Mesothelial cell of epicardium (in vitro differentiated cells): ENCODE data around the gene CDK16. TPM values are rescaled to one million over a fixed set of nuclear protein-coding genes. Genes with fewer than 3 reads are reported as not detected.

Experiments
- DNase-seq, 2 experiments: peaks; one replicate each; pipeline ENCODE4 v3.0.0; 2021; ENCODE audit warnings: low spot score in 2 of 2; ENCODE audit not compliant: unreplicated experiment in 2 of 2
- H3K27ac Mint-ChIP-seq: 2 replicates; pipeline ENCODE4 v1.8.0; 2021; ENCODE audit warnings: mixed read lengths
- H3K27me3 Mint-ChIP-seq: 2 replicates; pipeline ENCODE4 v1.8.0; 2021; ENCODE audit warnings: low read depth, mixed read lengths
- H3K36me3 Mint-ChIP-seq: 2 replicates; pipeline ENCODE4 v1.8.0; 2021; ENCODE audit warnings: mixed read lengths
- H3K4me1 Mint-ChIP-seq: 2 replicates; pipeline ENCODE4 v1.8.0; 2021; ENCODE audit warnings: mixed read lengths
- H3K4me3 Mint-ChIP-seq: 2 replicates; pipeline ENCODE4 v1.8.0; 2021; ENCODE audit warnings: mild to moderate bottlenecking, moderate library complexity, mixed read lengths
- H3K9me3 Mint-ChIP-seq: 2 replicates; pipeline ENCODE4 v1.8.0; 2021; ENCODE audit warnings: mixed read lengths
- total RNA-seq: library from RNA; stranded (reverse); gene quantifications from 3 replicates; pipeline ENCODE4 v1.2.1, GENCODE V29; 2021
- TF ChIP-seq, protein P1 (sequence below): fragments of 200-600 bp; sonication (generic); IDR thresholded peaks from one replicate; pipeline ENCODE4 v1.5.0; 2021; ENCODE audit warnings: antibody characterized with exemption; ENCODE audit not compliant: unreplicated experiment

The CDK16 gene
- total RNA-seq, 1 donor from 2014 or later, result 216 TPM

- Mint-ChIP-seq H3K36me3 (peaks cover 70% of the 10 kb centered on the region), H3K4me3 (no peak overlapping the region), H3K27ac (no peak overlapping the region), H3K9me3 (no peaks in the 10 kb centered on the region), H3K27me3 (no peaks in the 10 kb centered on the region), H3K4me1 (no peaks in the 10 kb centered on the region)
- TF ChIP-seq, protein P1, sequence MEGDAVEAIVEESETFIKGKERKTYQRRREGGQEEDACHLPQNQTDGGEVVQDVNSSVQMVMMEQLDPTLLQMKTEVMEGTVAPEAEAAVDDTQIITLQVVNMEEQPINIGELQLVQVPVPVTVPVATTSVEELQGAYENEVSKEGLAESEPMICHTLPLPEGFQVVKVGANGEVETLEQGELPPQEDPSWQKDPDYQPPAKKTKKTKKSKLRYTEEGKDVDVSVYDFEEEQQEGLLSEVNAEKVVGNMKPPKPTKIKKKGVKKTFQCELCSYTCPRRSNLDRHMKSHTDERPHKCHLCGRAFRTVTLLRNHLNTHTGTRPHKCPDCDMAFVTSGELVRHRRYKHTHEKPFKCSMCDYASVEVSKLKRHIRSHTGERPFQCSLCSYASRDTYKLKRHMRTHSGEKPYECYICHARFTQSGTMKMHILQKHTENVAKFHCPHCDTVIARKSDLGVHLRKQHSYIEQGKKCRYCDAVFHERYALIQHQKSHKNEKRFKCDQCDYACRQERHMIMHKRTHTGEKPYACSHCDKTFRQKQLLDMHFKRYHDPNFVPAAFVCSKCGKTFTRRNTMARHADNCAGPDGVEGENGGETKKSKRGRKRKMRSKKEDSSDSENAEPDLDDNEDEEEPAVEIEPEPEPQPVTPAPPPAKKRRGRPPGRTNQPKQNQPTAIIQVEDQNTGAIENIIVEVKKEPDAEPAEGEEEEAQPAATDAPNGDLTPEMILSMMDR, result no peak
- DNase-seq, result no peak
Measured at GRCh38 chrX:47210661-47211425, 7.6 kb upstream of the CDK16 start.

DNA sequence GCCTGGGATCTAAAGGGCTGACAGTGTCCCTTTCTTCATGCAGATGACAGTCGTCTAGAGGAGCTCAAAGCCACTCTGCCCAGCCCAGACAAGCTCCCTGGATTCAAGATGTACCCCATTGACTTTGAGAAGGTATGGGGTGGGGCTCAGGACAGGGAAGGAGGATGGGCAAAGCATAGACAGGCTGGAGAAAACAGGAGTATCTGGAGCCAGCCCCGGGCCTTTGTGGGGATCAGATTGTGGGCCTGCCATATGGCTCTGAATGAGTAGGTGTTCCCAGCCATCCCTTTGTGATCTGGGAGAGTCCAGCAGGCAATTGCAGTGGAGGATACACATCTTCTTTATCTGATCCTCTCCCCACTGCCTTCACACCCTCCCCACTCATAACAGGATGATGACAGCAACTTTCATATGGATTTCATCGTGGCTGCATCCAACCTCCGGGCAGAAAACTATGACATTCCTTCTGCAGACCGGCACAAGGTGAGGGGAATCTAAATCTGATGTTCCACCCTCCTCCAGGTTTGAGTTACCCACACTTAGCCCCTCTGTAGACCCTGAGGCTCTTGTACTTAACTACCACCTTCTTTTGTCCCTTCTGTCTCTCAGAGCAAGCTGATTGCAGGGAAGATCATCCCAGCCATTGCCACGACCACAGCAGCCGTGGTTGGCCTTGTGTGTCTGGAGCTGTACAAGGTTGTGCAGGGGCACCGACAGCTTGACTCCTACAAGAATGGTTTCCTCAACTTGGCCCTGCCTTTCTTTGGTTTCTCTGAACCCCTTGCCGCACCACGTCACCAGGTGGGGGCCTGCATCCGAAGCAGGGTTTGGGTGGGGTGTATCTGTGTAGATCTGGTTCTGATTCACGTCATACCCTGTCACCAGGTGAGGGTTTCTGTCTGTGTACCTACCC is 5.8 kb upstream of the CDK16 start:
- Mint-ChIP-seq H3K27me3 (no peaks in the 10 kb centered on the region), H3K4me1 (peaks cover 17% of the 10 kb centered on the region), H3K4me3 (no peak overlapping the region), H3K27ac (no peak overlapping the region), H3K9me3 (no peaks in the 10 kb centered on the region), H3K36me3 (peaks cover 61% of the 10 kb centered on the region)
- DNase-seq, result no peak
- TF ChIP-seq, protein P1, result no peak

DNA sequence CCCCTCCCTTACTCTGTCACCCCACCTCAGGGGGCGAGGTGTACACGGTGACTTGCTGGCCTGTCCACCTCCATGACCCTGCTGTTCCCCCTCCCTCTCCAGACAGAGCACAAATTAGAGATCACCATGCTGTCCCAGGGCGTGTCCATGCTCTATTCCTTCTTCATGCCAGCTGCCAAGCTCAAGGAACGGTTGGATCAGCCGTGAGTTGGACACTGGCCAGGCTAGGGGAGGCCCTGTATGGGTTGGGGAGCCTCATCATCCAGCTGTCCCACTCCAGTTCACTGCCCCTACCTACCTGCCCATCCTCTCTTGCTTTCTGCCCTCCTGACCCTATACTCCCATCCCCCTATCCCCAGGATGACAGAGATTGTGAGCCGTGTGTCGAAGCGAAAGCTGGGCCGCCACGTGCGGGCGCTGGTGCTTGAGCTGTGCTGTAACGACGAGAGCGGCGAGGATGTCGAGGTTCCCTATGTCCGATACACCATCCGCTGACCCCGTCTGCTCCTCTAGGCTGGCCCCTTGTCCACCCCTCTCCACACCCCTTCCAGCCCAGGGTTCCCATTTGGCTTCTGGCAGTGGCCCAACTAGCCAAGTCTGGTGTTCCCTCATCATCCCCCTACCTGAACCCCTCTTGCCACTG is 3.9 kb upstream of the CDK16 start:
- Mint-ChIP-seq H3K36me3 (peaks cover 58% of the 10 kb centered on the region), H3K4me3 (no peak overlapping the region), H3K4me1 (peaks cover 21% of the 10 kb centered on the region), H3K27me3 (no peaks in the 10 kb centered on the region), H3K27ac (peak overlapping the region; percentile 31), H3K9me3 (no peaks in the 10 kb centered on the region)
- TF ChIP-seq, protein P1, result no peak
- no peak for DNase-seq

- TF ChIP-seq, protein P1, result no peak
- DNase-seq, result no peak
- peaks cover 30% of the 10 kb centered on the region for H3K4me1 Mint-ChIP-seq
- H3K27ac Mint-ChIP-seq, result peak overlapping the region; percentile 99
- peaks cover 50% of the 10 kb centered on the region for H3K36me3 Mint-ChIP-seq
- H3K27me3 Mint-ChIP-seq, result no peaks in the 10 kb centered on the region
- H3K4me3 Mint-ChIP-seq, result no peak overlapping the region
- H3K9me3 Mint-ChIP-seq, result no peaks in the 10 kb centered on the region
Measured at GRCh38 chrX:47215291-47215900, 3.1 kb upstream of the CDK16 start.

DNA sequence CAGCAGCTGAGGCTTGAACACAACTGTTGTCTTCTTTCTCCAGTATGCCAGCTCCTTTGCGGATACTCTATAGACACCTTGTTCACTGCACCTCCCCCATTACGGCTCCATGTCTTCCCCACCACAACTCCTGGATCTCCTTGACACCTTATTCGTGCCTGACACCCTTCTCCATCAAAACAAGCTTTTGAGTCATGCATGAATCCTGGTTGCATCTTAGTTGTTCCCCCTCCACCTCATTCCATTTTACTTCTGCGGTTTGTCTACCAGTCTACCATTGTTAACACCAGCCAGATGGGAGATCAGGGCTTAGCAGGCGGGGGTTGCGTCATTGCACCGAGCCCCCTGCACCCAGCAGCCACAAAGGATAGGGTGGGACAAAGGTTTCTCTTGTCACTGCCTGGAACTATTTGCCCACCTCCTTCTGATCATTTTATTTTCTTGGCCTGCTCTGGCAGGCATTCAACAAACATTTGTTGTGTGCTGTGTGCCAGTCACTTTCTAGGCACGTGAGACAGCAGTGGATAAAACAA is 2.0 kb upstream of the CDK16 start:
- Mint-ChIP-seq H3K4me1 (peaks cover 36% of the 10 kb centered on the region), H3K36me3 (peaks cover 41% of the 10 kb centered on the region), H3K9me3 (no peaks in the 10 kb centered on the region)

More for the DNA sequence above, 2.0 kb upstream of the CDK16 start:
- Mint-ChIP-seq H3K4me3 (peak overlapping the region; percentile 93), H3K27me3 (no peaks in the 10 kb centered on the region), H3K27ac (peak overlapping the region; percentile 99)
- TF ChIP-seq, protein P1, result no peak
- DNase-seq, result no peak
